ENCODE data around the gene ATP10B. TPM values are rescaled to one million over a fixed set of nuclear protein-coding genes. Genes with fewer than 3 reads are reported as not detected.

ATP10B gene
- total and polyA plus RNA-seq, 12 donors = 0.01 to 0.15 (median 0.04) TPM; not detected in 9

DNA sequence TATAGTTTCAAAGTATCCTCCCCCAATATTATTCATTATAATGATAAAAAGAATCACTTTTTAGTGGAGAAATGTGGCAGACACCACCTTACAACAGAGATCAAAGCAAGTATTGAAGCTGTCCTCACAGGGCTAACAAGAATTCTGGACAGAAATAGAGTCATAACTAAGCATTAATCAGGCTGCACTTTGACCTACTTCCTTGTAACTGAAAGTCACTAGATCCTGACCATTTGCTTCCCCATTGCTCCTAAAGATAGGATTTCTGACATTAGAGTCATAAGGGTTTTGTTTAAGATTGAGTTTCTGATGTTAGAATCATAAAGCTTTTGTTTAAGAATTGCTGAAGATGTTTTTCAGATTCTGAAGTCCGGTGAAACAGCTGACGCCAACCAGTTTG is 159.7 kb downstream of the ATP10B start:
- TF ChIP-seq, protein P1, sequence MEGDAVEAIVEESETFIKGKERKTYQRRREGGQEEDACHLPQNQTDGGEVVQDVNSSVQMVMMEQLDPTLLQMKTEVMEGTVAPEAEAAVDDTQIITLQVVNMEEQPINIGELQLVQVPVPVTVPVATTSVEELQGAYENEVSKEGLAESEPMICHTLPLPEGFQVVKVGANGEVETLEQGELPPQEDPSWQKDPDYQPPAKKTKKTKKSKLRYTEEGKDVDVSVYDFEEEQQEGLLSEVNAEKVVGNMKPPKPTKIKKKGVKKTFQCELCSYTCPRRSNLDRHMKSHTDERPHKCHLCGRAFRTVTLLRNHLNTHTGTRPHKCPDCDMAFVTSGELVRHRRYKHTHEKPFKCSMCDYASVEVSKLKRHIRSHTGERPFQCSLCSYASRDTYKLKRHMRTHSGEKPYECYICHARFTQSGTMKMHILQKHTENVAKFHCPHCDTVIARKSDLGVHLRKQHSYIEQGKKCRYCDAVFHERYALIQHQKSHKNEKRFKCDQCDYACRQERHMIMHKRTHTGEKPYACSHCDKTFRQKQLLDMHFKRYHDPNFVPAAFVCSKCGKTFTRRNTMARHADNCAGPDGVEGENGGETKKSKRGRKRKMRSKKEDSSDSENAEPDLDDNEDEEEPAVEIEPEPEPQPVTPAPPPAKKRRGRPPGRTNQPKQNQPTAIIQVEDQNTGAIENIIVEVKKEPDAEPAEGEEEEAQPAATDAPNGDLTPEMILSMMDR (IDR thresholded peaks at IDR 0.05) = no peak
- H3K4me3 ChIP-seq = no peak overlapping the region
- no peaks in the 10 kb centered on the region for H3K36me3 ChIP-seq
- whole genome bisulfite sequencing, 2 donors = 91 to 92% methylated on average over 2 of the region's 2 CpGs
- H3K4me1 ChIP-seq = peaks cover 0 to 20% (median 0%) of the 10 kb centered on the region in 9 donors
- H3K27ac ChIP-seq = peak overlapping the region in 1 of 10 donors; percentile 51
- no peak for ATAC-seq
- peaks cover 0 to 16% (median 0%) of the 10 kb centered on the region in 11 donors for H3K9me3 ChIP-seq
- intact Hi-C loops (cut with DNase I) = no loop called here
- no peaks in the 10 kb centered on the region for H3K27me3 ChIP-seq
- no peak for DNase-seq

DNA sequence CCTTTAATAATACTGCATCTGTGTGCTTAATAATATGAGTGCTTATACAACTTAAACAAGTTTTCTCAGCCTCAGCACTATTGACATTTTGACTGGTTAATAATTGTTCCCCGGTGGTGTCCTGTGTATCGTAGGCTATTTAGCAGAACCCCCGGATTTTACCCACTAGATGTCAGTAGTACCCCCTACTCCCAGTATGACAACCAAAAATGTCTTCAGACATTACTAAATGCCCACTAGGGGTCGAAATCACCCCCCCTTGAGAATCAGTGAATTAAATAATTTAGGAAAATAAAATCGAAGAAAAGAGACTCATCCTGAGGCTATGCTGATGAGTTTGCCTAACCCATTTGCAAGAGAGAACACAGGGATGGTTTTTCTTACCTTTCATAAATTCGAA is 166.3 kb downstream of the ATP10B start:
- ATAC-seq = no peak
- intact Hi-C loops (cut with DNase I) = no loop called here
- Histone ChIP-seq H3K27ac (no peak overlapping the region), H3K27me3 (peaks cover 0 to 3% (median 0%) of the 10 kb centered on the region in 7 donors), H3K36me3 (no peaks in the 10 kb centered on the region), H3K4me3 (no peak overlapping the region), H3K9me3 (peaks cover 0 to 12% (median 0%) of the 10 kb centered on the region in 11 donors), H3K4me1 (no peaks in the 10 kb centered on the region)
- WGBS, 2 donors = 37 to 41% methylated on average over 6 of the region's 6 CpGs
- no peak for DNase-seq
- TF ChIP-seq, protein P1 (IDR thresholded peaks at IDR 0.05) = peak in 4 of 9 donors; percentile 17 to 50 (median 25)

DNA sequence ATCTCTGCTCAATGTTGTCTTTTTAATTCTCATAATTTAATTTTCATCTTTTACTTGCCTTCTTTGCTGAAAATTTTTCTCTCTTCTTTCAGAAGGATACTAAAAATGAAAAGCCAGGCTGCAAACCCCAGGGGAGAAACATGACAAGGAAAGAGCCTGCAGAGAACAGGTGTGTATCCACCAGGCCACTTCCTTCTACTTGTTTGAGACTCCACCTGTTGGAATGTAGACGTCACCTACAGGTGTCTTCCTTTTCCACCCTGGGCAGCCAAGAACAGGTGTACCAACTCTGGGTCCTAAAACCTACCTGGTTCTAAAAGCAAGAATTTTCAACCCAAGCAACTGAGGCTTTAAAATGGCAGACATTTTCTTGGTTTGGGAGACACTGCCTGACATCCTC is 166.8 kb downstream of the ATP10B start:
- H3K4me3 ChIP-seq = no peak overlapping the region
- H3K36me3 ChIP-seq = no peaks in the 10 kb centered on the region
- WGBS, 2 donors = 51 to 54% methylated on average over 1 of the region's 1 CpG
- TF ChIP-seq, protein P1 (IDR thresholded peaks at IDR 0.05) = no peak
- no peak overlapping the region for H3K27ac ChIP-seq
- peaks cover 0 to 7% (median 0%) of the 10 kb centered on the region in 11 donors for H3K9me3 ChIP-seq
- H3K4me1 ChIP-seq = no peaks in the 10 kb centered on the region
- no peak for ATAC-seq
- H3K27me3 ChIP-seq = peaks cover 0 to 3% (median 0%) of the 10 kb centered on the region in 7 donors
- intact Hi-C loops (cut with DNase I) = no loop called here
- DNase-seq = no peak

DNA sequence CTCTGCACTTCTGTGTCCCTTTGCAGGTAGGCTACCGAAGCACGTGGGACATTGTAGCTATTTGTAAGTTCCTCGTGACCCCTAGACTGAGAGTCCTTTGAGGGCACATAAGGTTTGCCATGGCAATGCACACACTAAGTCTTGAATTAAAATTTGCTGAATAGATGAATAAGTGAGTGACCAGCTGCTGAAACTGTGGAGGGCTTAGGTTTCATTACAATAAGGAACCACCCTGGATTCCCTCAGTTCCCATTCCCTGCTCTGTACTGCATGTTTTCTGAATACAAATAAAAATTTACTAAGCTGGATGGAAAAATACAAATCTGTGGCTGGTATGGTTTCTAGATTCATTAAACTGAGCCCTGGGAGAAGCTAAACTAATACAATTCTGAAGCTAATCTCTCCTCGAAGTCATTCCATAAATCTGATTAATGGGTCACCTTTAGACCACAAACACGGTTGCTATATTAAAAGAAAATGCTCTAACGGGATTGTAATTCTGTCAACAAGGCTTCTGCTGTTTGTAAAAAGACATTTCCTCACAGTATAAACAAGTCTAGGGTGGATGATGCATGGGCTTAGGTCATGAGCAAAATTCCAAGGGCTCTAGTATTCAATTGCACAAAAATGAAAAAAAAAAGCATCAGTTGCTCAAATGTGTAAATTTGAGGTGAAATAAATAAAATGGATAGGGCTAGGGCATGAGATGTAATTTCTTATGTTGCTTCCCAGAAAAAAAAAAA is 172.3 kb downstream of the ATP10B start:
- no peak for ATAC-seq
- 78% methylated on average over 6 of the region's 6 CpGs for WGBS, 2 donors

More for the DNA sequence above, 172.3 kb downstream of the ATP10B start:
- H3K4me3 ChIP-seq = no peak overlapping the region
- H3K9me3 ChIP-seq = no peaks in the 10 kb centered on the region
- intact Hi-C loops (cut with DNase I) = no loop called here
- H3K36me3 ChIP-seq = no peaks in the 10 kb centered on the region
- H3K27ac ChIP-seq = no peak overlapping the region
- H3K27me3 ChIP-seq = peaks cover 0 to 15% (median 5%) of the 10 kb centered on the region in 7 donors
- TF ChIP-seq, protein P1 (IDR thresholded peaks at IDR 0.05) = no peak
- H3K4me1 ChIP-seq = no peaks in the 10 kb centered on the region
- DNase-seq = no peak
